GM12874 (cell line): ENCODE data around the gene CRADD.

ENCODE experiments used
- TF ChIP-seq, protein P1 (sequence below): IDR thresholded peaks from 2 replicates; pipeline ENCODE4 v1.5.1; 2011; ENCODE audit warnings: low read depth, mild to moderate bottlenecking, control low read depth, low read length, moderate library complexity; ENCODE audit not compliant: insufficient read depth

CRADD gene

DNA sequence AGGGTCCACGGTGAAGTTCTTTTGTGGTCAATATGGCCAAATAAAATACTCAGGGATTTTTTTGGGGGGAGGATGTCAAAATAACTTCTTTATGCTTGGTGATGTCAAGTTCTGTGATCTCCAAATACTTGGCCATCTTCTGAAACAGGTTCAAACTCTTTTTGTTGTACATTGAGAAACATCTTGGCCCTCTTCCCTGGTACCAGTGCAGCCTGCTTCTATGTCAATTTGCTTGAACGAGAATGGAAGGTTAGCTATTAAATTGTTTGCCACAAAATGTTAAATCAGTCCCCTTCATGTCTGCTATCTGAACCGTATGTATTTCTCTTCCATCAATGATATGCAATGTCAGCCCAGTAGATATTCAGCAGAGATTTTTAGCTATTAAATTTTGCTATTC is 6.1 kb upstream of the CRADD start:
- TF ChIP-seq, protein P1, sequence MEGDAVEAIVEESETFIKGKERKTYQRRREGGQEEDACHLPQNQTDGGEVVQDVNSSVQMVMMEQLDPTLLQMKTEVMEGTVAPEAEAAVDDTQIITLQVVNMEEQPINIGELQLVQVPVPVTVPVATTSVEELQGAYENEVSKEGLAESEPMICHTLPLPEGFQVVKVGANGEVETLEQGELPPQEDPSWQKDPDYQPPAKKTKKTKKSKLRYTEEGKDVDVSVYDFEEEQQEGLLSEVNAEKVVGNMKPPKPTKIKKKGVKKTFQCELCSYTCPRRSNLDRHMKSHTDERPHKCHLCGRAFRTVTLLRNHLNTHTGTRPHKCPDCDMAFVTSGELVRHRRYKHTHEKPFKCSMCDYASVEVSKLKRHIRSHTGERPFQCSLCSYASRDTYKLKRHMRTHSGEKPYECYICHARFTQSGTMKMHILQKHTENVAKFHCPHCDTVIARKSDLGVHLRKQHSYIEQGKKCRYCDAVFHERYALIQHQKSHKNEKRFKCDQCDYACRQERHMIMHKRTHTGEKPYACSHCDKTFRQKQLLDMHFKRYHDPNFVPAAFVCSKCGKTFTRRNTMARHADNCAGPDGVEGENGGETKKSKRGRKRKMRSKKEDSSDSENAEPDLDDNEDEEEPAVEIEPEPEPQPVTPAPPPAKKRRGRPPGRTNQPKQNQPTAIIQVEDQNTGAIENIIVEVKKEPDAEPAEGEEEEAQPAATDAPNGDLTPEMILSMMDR = no peak

DNA sequence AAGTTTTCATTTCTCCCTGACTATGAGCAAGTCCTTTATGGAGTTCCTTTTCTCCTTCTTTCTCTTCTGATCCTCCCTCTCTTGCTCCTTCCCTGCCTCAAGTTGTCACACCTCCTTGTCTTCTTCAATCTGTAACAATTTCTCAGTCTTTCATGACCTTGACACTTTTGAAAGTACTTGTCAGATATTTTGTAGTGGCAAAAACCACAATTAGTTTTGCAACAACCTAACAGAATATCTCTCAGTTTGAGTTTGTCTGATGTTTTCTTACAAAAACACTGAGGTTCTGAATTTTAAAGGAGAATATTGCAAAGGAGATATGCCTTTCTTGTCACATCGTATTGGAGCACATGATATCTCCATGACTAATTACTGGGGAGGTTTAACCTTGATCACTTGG is 4.1 kb upstream of the CRADD start:
- TF ChIP-seq, protein P1 = no peak

DNA sequence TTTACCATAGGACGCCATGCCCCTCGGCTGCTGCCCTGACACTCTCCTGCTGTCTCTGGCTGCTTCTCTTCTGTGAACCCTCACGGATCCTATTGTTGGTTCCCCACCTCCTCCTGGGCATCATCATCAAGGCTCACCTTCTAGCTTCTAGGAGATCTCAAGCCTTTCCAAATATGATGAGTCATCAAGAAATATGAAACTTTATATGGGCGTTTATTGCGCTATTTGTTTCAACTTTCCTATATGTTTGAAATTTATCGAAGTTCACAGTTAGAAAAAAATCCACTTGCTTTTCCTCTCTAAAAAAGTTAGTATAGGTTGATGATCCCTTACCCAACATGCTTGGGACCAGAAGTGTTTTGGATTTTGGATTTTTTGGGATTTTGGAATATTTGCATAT is 2.8 kb upstream of the CRADD start:
- TF ChIP-seq, protein P1 = no peak

DNA sequence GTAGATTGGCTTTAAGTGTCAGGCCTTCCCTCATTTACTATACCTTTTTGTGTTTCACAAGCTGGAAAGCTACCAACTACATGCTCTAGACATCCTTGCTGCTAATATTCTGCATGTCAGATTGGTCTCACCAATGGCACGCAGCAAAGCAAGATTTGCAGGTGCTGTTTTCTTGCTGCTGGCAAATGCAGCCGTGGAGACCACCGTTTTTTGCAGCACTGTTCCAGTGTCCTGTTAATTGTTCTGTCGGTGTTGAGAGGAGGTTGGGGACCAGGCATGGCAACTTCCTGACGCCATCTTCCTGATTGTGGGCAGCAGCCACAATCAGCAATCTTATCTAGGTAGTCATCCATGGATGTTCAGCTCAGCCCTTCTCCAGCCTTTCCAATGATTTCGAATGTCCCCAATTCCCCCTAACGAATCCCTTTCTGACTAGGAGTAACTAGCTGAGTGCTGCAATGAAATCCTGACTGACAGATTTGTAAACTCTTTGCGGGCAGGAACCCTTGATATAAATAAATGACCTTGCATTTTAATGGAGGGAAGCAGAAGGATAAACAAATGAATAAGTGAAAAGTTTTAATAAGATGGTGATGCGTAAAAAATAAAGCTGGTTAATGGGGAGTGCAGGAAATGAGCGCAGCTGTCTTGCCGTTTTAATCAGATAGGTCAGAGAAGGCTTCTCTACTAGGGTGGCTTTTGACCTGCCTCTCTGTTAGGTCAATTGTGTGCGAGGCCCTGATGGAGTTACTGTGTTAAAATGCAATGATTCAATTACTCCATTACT is 574 bp upstream of the CRADD start:
- TF ChIP-seq, protein P1 = no peak

DNA sequence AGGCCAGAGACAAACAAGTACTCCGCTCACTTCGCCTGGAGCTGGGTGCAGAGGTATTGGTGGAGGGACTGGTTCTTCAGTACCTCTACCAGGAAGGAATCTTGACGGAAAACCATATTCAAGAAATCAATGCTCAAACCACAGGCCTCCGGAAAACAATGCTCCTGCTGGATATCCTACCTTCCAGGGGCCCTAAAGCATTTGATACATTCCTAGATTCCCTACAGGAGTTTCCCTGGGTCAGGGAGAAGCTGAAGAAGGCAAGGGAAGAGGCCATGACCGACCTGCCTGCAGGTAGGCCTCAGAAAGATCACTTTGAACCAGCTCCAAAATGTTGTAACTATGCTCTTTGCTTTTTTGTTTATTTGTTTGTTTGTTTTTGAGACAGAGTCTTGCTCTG is 1.6 kb downstream of the CRADD start:
- TF ChIP-seq, protein P1 = no peak

DNA sequence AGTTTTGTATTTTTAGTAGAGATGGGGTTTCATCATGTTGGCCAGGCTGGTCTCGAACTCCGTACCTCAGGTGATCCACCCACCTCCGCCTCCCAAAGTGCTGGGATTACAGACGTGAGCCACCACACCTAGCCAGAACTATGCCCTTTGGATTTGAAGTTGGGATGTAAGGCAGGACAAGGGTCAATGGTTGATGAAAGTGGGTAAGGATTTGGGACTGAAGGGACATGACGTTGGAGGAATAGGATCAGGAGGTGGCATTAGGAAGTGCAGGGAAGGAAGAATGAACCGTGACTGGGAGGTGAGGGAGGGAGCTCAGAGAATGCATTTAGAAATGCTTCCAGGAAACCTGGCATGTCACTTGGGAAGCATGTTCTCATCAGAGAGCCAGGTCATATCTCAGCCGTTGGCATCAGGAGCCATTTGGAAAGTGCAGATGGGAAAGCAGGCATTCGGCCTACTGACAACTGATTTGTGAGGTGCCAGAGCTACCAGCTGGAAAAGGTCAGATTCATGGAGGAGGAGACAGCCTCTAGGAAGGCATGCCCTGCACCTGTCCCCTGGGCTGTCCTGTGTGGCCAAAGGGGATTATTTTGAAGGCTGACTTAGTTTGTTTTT is 2.2 kb downstream of the CRADD start:
- TF ChIP-seq, protein P1 = no peak

DNA sequence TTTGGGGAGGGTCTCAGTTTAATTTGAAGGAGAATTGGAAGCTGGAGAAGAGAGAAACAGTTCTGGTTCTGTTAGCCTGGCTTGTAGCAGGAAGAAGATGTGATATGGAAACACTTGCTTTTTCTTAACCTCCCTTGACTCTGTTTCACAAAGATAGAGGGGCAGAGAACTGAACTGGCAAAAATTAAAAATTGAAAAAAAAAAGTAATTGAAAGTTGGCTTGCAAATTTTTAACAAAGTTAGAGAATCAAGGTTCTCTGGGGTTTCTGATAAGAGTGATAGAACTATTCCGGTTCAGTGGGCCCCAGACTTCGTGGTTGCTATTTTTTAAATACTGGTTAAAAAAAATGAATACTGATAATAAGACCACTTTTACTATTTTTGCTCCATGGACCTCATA is 2.8 kb downstream of the CRADD start:
- TF ChIP-seq, protein P1 = no peak
